Measurements from ENCODE around the gene IDH2. TPM values are rescaled to one million over a fixed set of nuclear protein-coding genes. Genes with fewer than 3 reads are reported as not detected.

IDH2 gene
- total RNA-seq, 1 donor from 2014 or later = 49.1 TPM

DNA sequence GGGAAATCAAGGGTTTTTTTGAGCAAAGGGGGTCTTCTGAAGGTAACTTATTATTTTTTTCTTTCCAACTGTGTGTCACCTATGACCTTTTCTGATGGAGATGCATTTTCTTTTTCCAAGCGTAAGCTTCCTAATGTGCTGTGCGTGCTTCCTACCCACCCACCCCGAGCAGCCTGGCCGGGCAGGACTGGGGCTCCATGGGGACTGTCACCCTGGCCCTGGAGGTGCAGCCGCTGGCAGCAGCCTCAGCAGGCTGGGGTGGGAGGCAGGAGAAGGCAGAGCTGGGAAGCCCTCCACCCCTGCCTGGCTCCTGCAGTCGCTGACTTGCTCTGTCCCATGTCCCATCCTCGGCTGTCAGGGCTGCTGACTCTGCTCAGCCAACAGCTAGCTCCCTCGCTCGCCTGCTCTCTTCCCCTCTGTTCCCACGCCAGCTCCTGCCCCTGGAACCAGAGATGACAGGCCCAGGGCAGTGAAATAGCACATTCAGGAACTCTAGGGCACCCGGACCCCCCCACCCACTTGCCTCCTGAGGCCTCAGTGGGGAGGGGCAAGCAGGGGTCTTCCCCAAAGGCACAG lies 21.4 kb downstream of the IDH2 start:
- TF ChIP-seq, protein P1, sequence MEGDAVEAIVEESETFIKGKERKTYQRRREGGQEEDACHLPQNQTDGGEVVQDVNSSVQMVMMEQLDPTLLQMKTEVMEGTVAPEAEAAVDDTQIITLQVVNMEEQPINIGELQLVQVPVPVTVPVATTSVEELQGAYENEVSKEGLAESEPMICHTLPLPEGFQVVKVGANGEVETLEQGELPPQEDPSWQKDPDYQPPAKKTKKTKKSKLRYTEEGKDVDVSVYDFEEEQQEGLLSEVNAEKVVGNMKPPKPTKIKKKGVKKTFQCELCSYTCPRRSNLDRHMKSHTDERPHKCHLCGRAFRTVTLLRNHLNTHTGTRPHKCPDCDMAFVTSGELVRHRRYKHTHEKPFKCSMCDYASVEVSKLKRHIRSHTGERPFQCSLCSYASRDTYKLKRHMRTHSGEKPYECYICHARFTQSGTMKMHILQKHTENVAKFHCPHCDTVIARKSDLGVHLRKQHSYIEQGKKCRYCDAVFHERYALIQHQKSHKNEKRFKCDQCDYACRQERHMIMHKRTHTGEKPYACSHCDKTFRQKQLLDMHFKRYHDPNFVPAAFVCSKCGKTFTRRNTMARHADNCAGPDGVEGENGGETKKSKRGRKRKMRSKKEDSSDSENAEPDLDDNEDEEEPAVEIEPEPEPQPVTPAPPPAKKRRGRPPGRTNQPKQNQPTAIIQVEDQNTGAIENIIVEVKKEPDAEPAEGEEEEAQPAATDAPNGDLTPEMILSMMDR (IDR thresholded peaks at IDR 0.05) = no peak
- DNase-seq (no peak), ATAC-seq (ENCODE audit: low read depth) (no peak)
- H3K4me3 Mint-ChIP-seq = no peak overlapping the region
- H3K36me3 Mint-ChIP-seq (ENCODE audit: low read depth) = peaks cover 68% of the 10 kb centered on the region
- H3K27me3 Mint-ChIP-seq = no peaks in the 10 kb centered on the region
- ChIA-PET CTCF (no interaction called here), POLR2A (no interaction called here)
- intact Hi-C loops (cut with micrococcal nuclease) = no loop called here
- H3K9me3 Mint-ChIP-seq = no peaks in the 10 kb centered on the region
- peaks cover 11% of the 10 kb centered on the region for H3K4me1 Mint-ChIP-seq
- no peak overlapping the region for H3K27ac Mint-ChIP-seq

DNA sequence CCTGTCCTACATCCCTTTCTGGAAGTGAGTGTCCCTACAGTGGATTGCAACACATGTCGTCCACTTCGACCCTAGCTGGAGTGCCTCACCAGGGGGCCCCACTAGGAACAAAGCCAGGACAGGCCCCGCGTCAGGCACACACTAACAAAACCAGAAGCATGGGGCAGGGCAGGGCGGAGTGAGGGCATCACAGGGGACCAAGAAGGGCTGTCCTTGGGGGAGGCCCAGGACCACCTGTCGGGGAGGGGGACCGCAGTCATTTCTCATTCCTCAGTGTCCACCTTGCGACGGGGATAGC lies 21.9 kb downstream of the IDH2 start:
- DNase-seq (no peak), ATAC-seq (ENCODE audit: low read depth) (no peak)
- H3K36me3 Mint-ChIP-seq (ENCODE audit: low read depth) = peaks cover 67% of the 10 kb centered on the region
- peaks cover 11% of the 10 kb centered on the region for H3K4me1 Mint-ChIP-seq
- intact Hi-C loops (cut with micrococcal nuclease) = no loop called here
- ChIA-PET POLR2A (no interaction called here), CTCF (no interaction called here)
- TF ChIP-seq, protein P1 (IDR thresholded peaks at IDR 0.05) = no peak
- H3K9me3 Mint-ChIP-seq = no peaks in the 10 kb centered on the region
- H3K4me3 Mint-ChIP-seq = no peak overlapping the region
- no peaks in the 10 kb centered on the region for H3K27me3 Mint-ChIP-seq
- no peak overlapping the region for H3K27ac Mint-ChIP-seq

DNA sequence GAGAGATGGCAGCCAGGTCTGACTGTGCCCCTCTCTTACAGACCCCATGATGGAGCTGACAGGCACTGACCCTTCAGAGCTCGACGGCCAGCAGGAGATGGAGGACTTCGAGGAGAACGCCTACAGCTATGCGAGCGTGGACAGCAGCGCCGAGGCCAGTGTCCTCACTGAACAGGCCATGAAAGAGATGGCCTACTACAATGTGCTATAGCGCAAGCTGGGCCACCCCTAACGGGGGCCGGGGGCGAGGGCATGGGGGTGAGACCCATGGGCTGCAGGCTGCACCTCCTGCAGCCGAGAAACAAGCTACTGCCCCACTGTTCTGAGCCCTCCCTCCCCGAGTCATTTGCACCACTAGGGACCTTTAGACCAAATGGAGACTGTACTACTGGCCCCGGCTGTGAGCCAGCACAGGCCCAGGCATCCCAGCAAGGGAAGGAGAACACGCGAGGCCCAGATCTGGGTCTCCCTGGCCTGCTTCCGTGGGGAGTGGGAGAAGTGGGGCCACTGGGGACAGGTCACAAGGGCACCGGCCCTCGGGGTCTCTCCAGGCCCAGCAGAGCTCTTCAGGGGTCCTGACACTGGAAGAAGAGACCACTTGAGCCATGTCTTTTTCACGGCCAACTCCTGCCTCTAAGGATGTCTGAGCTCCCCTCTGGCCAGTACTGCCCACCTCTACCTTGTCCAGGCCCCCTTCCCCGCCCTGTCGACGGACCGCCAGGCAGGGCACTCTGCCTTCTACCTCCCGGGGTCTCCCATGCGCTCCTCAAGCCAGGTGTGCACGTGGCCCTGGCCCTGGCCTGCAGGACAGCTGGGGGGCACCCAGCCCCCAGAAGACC lies 22.4 kb downstream of the IDH2 start:
- Mint-ChIP-seq H3K4me3 (no peak overlapping the region), H3K9me3 (no peaks in the 10 kb centered on the region), H3K27ac (no peak overlapping the region), H3K4me1 (peaks cover 11% of the 10 kb centered on the region), H3K27me3 (no peaks in the 10 kb centered on the region), H3K36me3 (ENCODE audit: low read depth) (peaks cover 64% of the 10 kb centered on the region)
- intact Hi-C loops (cut with micrococcal nuclease) = no loop called here
- ATAC-seq (ENCODE audit: low read depth) (no peak), DNase-seq (no peak)
- POLR2A ChIA-PET = no interaction called here
- TF ChIP-seq, protein P1 (IDR thresholded peaks at IDR 0.05) = no peak
- CTCF ChIA-PET = interaction anchor here (0.8 kb wide), 1 partner anchor 8 kb away, joined by 3 read pairs; no protein-coding TSS in a partner anchor

DNA sequence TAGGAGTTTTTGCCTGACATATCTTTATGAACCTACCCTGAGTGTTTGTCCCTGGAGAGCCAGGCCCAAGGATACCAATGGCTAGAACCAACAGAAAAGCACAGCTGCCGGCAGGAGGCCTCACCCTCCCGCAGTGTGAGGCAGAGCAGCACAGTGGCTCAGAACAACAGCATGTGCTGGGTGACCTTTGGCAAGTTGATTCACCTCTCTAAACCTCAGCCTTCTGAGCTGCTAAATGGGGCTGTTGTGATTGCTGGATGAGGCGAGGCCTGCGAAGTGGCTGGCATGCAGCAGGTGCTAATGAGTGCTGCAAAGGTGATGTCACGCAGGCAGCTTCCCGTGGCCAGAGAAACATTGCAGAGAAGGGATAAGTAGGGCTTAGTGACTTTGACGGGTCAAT lies 23.3 kb downstream of the IDH2 start:
- ATAC-seq (ENCODE audit: low read depth) = no peak

DNA sequence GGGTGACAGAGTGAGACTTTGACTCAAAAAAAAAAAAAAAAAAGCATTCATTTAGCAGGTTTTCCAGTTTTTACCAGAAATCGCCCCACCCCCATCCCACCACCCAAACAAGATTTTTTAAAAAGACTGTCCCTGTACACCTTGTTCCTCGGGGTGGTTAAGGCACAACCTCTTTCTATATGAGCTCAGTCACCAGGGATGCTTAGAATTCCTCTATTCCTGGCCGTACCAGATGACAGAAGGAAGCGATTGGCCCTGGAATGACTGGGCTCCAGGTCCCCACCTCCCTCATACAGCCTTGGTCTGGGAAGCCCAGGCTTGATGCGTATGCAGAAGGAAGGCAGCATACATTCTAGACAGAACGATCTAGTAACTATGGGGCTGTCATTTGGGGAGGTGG lies 25.6 kb downstream of the IDH2 start:
- ChIA-PET CTCF (no interaction called here), POLR2A (no interaction called here)
- Mint-ChIP-seq H3K36me3 (ENCODE audit: low read depth) (peaks cover 58% of the 10 kb centered on the region), H3K9me3 (no peaks in the 10 kb centered on the region), H3K4me1 (no peaks in the 10 kb centered on the region), H3K27ac (no peak overlapping the region), H3K4me3 (no peak overlapping the region), H3K27me3 (no peaks in the 10 kb centered on the region)
- intact Hi-C loops (cut with micrococcal nuclease) = no loop called here
- TF ChIP-seq, protein P1 (IDR thresholded peaks at IDR 0.05) = no peak
- ATAC-seq (ENCODE audit: low read depth) (no peak), DNase-seq (no peak)

More for the DNA sequence above, 23.3 kb downstream of the IDH2 start:
- H3K4me1 Mint-ChIP-seq = peaks cover 6% of the 10 kb centered on the region
- intact Hi-C loops (cut with micrococcal nuclease) = no loop called here
- ChIA-PET CTCF (no interaction called here), POLR2A (no interaction called here)
- TF ChIP-seq, protein P1 (IDR thresholded peaks at IDR 0.05) = no peak
- H3K36me3 Mint-ChIP-seq (ENCODE audit: low read depth) = peaks cover 63% of the 10 kb centered on the region
- H3K9me3 Mint-ChIP-seq = no peaks in the 10 kb centered on the region
- H3K27me3 Mint-ChIP-seq = no peaks in the 10 kb centered on the region
- H3K4me3 Mint-ChIP-seq = no peak overlapping the region
- H3K27ac Mint-ChIP-seq = no peak overlapping the region
- no peak for DNase-seq

Measured in activated B cell treated with CpG ODN at 0.5 μM for 24 hours (primary cell).